NT2/D1 (cell line): ENCODE results near the gene TRIM40.
A peak's percentile ranks its signal among the peaks of the same experiment; 100 is the strongest.

Experiments used
- DNase-seq: peaks from one replicate; pipeline ENCODE4 v3.0.0-alpha.2; 2011; ENCODE audit warnings: low read depth, low spot score
- H3K27me3 ChIP-seq: 2 replicates; pipeline ENCODE4 v1.6.0; 2011; ENCODE audit warnings: mild to moderate bottlenecking; ENCODE audit not compliant: insufficient read length, insufficient read depth
- H3K36me3 ChIP-seq: 2 replicates; pipeline ENCODE4 v1.6.1; 2011; ENCODE audit warnings: mild to moderate bottlenecking, low read length, mixed read lengths; ENCODE audit not compliant: insufficient read depth, insufficient read length
- H3K4me1 ChIP-seq: 2 replicates; pipeline ENCODE4 v1.5.1; 2011; ENCODE audit not compliant: insufficient read depth, insufficient read length
- H3K4me3 ChIP-seq: 2 replicates; pipeline ENCODE4 v1.5.1; 2011; ENCODE audit warnings: low read depth; ENCODE audit not compliant: insufficient read length
- H3K9ac ChIP-seq: 2 replicates; pipeline ENCODE4 v1.6.0; 2011; ENCODE audit warnings: low read depth; ENCODE audit not compliant: insufficient read length
- H3K9me3 ChIP-seq: 2 replicates; pipeline ENCODE4 v1.5.1; 2011; ENCODE audit warnings: mild to moderate bottlenecking, low read length; ENCODE audit not compliant: insufficient read depth
- SUZ12 ChIP-seq: IDR thresholded peaks from 2 replicates; pipeline ENCODE4 v1.6.1; 2011; ENCODE audit not compliant: insufficient read length, insufficient read depth; ENCODE audit errors: extremely low read depth
- YY1 ChIP-seq: IDR thresholded peaks from 2 replicates; pipeline ENCODE4 v1.6.1; 2011; ENCODE audit not compliant: insufficient read length, insufficient read depth
- ZNF274 ChIP-seq: IDR thresholded peaks from 2 replicates; pipeline ENCODE4 v1.6.1; 2011; ENCODE audit warnings: mild to moderate bottlenecking, low read depth, low read length

TRIM40 gene

GRCh38 chr6:30097902-30098768 is 37.8 kb upstream of the TRIM40 start:
- Histone ChIP-seq H3K4me3 (no peak overlapping the region), H3K36me3 (no peaks in the 10 kb centered on the region), H3K9ac (no peak overlapping the region), H3K4me1 (peaks cover 2% of the 10 kb centered on the region), H3K27me3 (peaks cover 42% of the 10 kb centered on the region), H3K9me3 (no peaks in the 10 kb centered on the region)
- no peak for DNase-seq
- TF ChIP-seq YY1 (no peak), ZNF274 (no peak), SUZ12 (no peak)

- Histone ChIP-seq H3K9me3 (no peaks in the 10 kb centered on the region), H3K36me3 (no peaks in the 10 kb centered on the region), H3K27me3 (peaks cover 45% of the 10 kb centered on the region), H3K4me3 (peak overlapping the region; percentile 4), H3K9ac (no peak overlapping the region), H3K4me1 (peaks cover 2% of the 10 kb centered on the region)
- no peak for TF ChIP-seq YY1
- TF ChIP-seq SUZ12 = no peak
- DNase-seq = no peak
Observed at GRCh38 chr6:30100154-30100553, 35.8 kb upstream of the TRIM40 start.

GRCh38 chr6:30100585-30101443 is 35.1 kb upstream of the TRIM40 start:
- H3K4me3 ChIP-seq = peak overlapping the region; percentile 37
- peaks cover 45% of the 10 kb centered on the region for H3K27me3 ChIP-seq
- TF ChIP-seq YY1 (no peak), ZNF274 (no peak), SUZ12 (no peak)
- peak overlapping the region; percentile 56 for H3K9ac ChIP-seq
- no peaks in the 10 kb centered on the region for H3K9me3 ChIP-seq
- no peaks in the 10 kb centered on the region for H3K36me3 ChIP-seq
- H3K4me1 ChIP-seq = peaks cover 2% of the 10 kb centered on the region
- no peak for DNase-seq

GRCh38 chr6:30101444-30102413 is 34.2 kb upstream of the TRIM40 start:
- TF ChIP-seq YY1 = no peak
- TF ChIP-seq SUZ12 = no peak
- TF ChIP-seq ZNF274 = no peak
- Histone ChIP-seq H3K27me3 (peaks cover 45% of the 10 kb centered on the region), H3K9ac (peak overlapping the region; percentile 77), H3K36me3 (no peaks in the 10 kb centered on the region), H3K9me3 (no peaks in the 10 kb centered on the region), H3K4me1 (peaks cover 2% of the 10 kb centered on the region), H3K4me3 (peak overlapping the region; percentile 37)
- DNase-seq = peak; percentile 20

- H3K9me3 ChIP-seq = no peaks in the 10 kb centered on the region
- no peak for DNase-seq
- H3K27me3 ChIP-seq = peaks cover 45% of the 10 kb centered on the region
- peak overlapping the region; percentile 24 for H3K4me3 ChIP-seq
- peaks cover 2% of the 10 kb centered on the region for H3K4me1 ChIP-seq
- H3K36me3 ChIP-seq = no peaks in the 10 kb centered on the region
- TF ChIP-seq YY1 (no peak), SUZ12 (no peak), ZNF274 (no peak)
- H3K9ac ChIP-seq = peak overlapping the region; percentile 42
Observed at GRCh38 chr6:30102414-30102969, 33.4 kb upstream of the TRIM40 start.

- peak overlapping the region; percentile 28 for H3K9ac ChIP-seq
- H3K9me3 ChIP-seq = no peaks in the 10 kb centered on the region
- H3K36me3 ChIP-seq = no peaks in the 10 kb centered on the region
- peak; percentile 66 for DNase-seq
- H3K4me3 ChIP-seq = no peak overlapping the region
- peaks cover 2% of the 10 kb centered on the region for H3K4me1 ChIP-seq
- TF ChIP-seq YY1 = no peak
- TF ChIP-seq ZNF274 = no peak
- TF ChIP-seq SUZ12 = no peak
- H3K27me3 ChIP-seq = peaks cover 42% of the 10 kb centered on the region
Observed at GRCh38 chr6:30102970-30103871, 32.7 kb upstream of the TRIM40 start.
